NCI-H446 (cell line): ENCODE measurements around the gene IER5.
"Not testable (repeated sequence)": the region's sequence is repeated elsewhere in the genome, so short reads cannot be mapped to it uniquely, and the experiment has no call there.

Source experiments
- DNase-seq, 2 experiments: peaks; one replicate each; lab custom pipeline; 2025; lab: John Stamatoyannopoulos, UW

Gene IER5

DNA sequence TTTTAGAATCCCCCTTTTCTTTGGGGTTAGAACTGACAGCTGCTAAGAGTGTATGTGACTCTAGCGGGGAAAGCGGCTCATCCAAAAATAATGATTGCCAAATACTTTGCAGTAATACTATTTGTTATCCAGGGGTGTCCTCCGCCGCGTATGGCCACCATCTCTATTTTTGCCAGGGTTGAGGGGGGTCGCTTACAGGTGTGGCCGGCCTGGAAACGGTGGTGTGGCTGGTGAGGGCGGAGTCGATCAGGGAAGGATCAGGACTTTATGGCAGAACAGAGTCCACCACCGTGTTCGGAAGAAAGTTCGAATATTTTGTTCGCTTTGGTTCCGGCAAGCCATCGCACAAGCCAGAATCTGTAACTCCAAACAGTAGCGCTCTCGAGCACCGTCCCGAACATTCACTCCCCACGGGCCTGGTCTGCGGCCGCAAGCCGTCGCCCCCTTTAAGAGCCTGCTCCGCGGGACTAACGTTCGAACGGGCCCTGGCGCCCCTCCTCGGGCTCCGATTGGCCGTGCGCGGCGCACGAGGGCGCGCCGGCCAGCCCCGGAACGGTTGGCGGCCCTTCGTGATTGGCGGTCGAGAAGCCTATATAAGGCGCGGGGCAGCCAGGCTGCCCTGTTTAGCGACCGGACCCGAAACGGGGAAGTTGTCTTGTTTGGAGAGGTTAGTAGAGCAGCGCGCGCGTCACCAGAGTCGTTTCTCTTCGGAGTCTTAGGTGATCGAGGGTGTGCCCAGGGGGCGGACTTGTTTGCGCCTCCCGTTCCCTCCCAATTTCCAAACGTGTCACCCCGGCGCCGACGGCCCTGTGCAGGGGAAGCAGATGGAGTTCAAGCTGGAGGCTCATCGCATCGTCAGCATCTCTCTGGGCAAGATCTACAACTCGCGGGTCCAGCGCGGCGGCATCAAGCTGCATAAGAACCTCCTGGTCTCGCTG lies at the start of gene IER5:
IER5 (plus strand) TSS at position 622 of the 938 bp plus-strand sequence; CDS start at position 825, 203 bp downstream.
- peak; percentile 97 to 99 for DNase-seq

GRCh38 chr1:181040284-181040865 lies 48.1 kb upstream of the IER5 start:
- DNase-seq = peak; percentile 7 to 61

DNA sequence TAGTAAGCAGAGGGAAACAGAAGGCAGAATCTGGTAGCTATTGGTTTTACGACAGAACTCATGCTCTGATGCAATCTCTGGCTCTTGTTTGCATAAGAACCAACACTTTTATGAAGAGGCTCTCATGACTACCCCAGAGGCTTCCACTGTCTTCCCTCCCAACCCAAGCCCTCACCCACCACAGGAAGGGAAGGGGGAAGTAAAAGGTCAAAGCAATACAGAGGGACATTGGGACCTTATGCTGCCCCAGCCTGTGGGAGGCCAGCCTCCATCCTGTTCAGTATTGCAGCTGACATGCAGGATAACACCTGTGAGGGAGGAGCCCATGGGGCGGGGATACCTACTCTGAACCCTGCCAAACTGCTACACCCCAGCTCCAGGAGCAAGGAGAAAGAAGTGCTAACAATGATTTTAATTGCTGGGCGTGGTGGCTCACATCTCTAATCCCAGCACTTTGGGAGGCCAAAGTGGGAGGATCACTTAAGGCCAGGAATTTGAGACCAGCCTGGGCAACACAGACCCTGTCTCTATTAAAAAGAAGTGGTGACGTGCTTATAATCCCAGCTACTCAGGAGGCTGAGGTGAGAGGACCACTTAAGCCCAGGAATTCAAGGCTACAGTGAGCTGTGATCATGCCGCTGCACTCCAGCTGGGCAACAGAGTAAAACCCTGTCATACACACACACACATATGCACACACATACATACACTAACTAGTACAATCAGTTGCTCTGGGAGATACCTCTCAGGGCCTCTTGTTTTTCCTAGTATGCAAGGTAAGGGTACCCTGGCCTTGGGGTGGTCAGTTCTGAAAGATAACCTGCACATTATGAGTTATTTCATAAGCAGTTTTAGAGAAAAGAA lies 45.2 kb upstream of the IER5 start:
- DNase-seq = no peak

DNA sequence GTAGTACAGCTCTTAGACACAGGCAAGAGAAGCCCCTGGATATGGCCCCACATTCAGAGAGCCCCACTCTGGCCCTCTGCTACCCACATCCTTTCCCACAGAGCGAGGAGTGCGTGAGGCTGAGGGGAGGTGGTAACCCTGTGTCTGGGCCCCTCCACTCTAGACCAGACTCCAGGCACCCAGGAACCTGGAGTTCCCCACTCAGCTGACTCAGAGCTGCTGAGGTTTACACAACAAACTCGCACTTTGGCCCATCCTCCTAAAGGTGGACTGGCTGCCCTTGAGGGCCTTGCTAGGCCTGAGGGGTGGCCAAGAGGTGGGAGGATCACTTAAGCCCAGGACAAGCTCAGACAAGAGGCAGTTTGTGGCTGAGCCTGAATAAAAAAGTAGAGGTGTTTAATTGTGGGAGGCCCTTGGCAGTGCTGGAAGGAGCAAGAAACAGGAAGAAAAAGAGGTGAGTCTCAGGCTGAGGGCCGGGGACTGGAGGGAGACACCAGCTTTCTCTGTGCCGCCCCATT lies 44.0 kb upstream of the IER5 start:
- no peak for DNase-seq

- not testable (repeated sequence) for DNase-seq
Measured at GRCh38 chr1:181045946-181046345, 42.6 kb upstream of the IER5 start.

GRCh38 chr1:181049378-181049777 lies 39.1 kb upstream of the IER5 start:
- no peak for DNase-seq

DNA sequence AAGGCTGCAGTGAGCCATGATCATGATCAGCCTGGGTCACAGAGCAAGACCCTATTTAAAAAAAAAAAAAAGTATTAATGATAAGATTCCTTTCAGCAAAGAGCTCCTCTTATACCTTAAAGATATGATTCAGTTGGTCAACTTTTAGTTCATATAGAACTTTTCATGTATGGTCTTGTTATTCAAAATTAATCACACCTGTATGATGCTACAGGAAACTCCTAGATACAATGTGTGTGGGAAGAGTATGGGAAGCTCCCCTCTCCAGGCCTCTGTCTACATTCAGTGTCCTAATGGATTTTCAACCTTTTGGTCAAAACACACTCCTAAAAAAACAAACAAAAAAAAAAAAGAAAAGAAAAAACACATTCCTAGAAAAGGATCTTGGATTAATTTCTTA lies 37.6 kb upstream of the IER5 start:
- no peak for DNase-seq

DNA sequence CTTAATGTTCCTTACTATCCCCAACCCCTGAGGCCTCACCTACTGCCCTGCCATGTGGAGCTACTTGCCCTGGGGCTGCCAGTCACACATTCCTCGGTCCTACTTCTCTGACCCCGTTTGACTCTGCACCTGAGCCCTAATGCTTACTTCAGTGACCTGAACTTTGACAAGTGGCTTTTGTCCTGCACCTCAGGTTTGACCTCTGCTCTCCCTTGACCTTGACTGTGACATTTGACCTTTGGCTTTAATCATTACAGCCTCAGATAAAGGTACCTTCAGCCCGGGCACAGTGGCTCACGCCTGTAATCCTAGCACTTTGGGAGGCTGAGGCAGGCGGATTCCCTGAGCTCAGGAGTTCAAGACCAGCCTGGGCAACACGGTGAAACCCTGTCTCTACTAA lies 31.9 kb upstream of the IER5 start:
- no peak for DNase-seq

DNA sequence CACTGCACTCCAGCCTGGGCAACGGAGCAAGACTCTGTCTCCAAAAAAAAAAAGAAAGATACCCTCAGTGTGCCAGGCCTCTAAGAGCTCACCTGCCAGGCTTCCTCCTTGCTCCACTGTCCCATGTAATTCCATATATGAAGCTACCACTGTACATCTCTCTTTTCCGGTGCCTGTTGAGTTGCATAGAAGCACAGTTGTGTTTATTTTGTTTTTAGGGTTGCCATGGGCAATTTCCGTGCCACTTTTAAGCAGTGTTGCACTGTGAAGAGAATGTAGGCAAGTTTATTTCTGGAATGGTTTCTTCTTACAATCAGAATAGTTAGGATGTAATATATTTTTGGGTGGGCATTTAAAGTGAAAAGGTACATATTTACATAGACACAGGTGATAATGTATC lies 31.4 kb upstream of the IER5 start:
- no peak for DNase-seq

DNA sequence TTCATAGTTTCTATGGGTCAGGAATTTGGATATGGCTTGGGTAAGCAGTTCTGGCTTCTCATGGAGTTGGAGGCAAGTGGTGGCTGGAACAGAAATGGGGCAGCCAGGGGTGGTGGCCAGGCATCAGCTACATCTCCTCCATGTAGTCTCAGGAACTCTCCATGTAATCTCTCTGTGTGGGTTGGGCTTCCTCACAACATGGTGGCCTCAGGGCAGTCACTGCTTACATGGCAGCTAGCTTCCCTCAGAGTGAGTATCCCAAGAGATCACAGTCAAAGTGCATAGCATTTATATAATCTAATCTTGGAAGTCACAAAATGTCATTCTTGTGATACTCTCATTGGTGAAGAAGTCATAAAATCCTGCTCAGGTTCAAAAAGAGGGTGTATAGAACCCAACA lies 29.1 kb upstream of the IER5 start:
- DNase-seq = no peak

DNA sequence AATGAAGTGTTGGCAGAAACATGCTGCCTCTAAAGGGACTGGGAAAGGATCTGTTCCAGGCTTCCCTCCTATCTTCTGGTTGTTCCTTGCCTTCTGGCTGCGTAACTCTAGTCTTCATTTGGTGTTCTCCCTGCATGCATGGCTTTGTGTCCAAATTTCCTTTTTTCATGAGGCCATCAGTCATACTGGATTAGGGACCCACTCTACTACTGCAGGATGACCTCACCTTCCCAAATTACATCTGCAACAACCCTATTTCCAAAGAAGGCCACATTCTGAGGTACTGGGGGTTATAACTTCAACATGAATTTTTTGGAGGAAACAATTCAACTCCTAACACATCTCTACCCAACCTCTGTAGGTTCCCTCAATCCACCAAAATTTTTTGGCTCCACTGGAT lies 28.4 kb upstream of the IER5 start:
- no peak for DNase-seq

DNA sequence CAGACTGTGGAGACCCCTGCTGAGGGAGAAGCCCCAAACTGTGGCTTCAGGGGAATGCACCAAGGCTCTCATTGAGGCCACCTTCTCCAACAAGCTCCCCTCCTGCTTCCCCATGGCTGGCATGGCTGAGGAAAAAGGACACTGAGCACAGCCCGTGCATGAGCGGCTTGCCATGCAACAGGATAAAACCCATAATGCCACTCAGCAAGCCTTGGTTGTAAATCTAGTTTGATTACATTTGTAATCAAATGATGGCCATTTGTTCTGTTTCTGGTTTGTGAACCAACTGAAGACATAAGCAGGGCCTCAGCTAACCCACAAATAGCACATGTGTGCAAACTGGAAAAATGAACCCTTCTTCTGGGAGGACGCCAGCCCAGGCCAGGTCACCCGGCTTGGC lies 27.6 kb upstream of the IER5 start:
- not testable (repeated sequence) for DNase-seq

GRCh38 chr1:181061487-181061886 lies 27.0 kb upstream of the IER5 start:
- DNase-seq = no peak

DNA sequence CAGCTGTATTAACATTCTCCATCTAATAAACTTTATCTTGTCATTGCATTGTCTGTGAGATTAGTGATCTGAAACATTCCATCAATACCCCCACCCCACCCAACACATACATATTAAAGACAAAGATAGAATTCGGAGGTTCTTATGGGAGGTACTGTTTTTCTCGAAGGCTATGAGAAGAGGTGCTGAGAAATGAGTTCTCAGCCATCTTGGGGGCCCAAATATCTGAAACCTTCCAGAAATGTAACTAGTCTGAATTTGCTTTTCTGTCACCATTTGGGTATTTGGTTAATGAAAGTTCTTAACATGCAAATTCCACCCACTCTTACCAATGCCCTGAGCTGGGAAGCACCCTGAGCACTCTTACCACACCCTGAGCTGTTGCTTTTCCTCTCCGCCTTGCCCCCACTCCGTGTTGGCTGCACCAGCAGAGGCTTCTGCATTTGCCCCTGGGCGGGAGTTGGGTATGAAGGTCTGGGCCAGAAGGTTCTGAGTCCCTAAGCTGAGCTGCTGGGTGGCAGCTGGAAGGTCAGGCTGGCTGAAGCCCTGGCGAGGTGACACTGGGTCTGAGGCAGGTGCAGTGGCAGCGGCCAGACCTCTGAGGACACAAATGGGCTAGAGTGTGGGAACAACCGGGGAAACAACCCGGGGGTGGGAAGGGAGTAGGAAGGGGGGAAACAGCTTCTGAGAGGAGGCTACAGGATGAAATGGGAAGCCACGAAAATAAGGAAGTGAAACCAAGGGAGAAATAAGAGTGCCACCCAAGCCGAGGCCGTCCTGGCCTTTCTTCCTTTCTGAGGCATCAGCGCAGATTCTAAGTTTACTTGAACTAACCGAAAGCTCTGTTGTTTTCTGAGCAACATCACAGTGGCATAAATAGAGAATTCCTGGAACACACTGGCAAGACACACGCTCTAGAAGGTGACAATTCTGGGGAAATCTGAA lies 26.3 kb upstream of the IER5 start:
- DNase-seq = no peak

DNA sequence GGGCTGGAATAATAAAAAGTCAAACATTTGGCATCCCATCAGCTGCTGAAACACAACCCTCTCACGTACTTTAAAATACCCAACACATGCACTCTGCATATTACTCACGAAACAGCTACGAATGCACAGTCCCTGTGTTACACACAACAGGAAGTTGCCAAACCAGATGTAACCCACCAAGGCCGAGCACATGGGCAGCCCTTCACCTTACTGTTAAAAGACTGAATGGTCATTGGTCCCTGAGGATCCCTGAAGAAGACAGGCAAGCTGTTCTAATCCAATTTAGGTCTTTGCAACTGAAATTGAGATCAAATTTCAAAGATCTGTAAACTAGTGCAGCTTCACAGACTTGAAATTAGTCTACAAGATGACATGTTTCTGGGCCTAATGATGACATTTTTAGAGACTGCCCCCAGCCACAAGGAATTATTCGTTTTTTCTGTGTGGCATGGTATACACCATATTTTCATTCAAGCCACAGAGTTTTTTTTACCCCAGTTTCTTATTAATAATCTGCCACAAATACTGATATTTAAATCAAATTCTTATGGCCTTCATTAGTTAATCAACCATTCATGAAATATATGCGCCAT lies 25.6 kb upstream of the IER5 start:
- no peak for DNase-seq

GRCh38 chr1:181064011-181064623 lies 24.4 kb upstream of the IER5 start:
- DNase-seq = no peak

- no peak for DNase-seq
Measured at GRCh38 chr1:181064702-181065101, 23.8 kb upstream of the IER5 start.

DNA sequence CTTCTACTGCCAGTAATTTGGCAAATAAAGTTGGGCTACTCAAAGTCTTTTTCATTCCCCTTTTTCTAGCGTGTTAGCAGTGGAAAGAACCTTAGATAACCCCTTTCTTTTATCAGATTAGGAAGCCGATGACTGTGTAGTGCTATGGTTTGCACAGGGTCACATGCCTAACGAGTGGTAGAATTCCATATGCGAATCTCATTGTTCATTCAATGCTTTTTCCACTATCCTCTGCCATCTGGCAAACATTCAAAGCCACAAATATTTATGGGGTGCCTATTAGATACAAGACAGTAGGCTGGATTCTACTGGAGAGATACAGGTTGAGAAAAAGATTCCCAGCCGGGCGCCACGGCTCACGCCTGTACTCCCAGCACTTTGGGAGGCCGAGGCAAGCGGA lies 14.9 kb upstream of the IER5 start:
- no peak for DNase-seq

DNA sequence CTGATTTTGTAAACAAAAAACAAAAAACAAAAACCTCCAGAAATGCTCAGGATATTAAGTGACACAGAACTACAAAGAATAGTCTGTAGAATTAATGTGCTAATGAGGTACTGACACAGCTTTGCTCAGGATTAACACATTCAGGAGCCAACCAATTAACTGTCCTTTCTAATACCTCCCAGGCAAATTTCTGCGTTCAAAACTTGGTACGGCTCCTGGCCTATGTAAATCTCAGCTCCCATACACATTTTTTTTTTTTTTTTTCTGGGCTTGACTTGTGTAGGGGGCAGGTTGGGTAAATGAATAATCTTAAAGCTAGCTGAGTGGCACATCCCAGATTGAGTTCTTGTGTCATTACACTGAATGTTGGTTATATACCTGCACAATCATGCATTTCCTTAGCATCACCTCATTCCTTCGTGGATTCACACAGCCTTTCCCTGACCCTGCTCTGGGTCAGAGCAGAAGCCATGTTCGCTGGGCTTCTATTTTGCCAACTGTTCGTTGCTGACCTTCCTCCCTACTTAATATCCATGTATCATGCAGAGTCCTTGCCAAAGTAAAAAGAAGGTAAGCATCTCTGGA lies 12.6 kb upstream of the IER5 start:
- no peak for DNase-seq

GRCh38 chr1:181076852-181077251 lies 11.6 kb upstream of the IER5 start:
- no peak for DNase-seq
